Loucy (cell line): ENCODE results near the gene USP9Y.

Source experiments
- H2AFZ ChIP-seq: fragments of 200-600 bp; sonication (generic); 2 replicates; pipeline ENCODE4 v1.6.0; 2016; ENCODE audit warnings: antibody characterized with exemption, mild to moderate bottlenecking, low read length, moderate library complexity
- H3F3A ChIP-seq: fragments of 200-600 bp; 2 replicates; pipeline ENCODE4 v1.6.0; 2016; ENCODE audit warnings: antibody characterized with exemption, low read depth, mild to moderate bottlenecking
- H3K27me3 ChIP-seq: fragments of 200-600 bp; sonication (generic); 2 replicates; pipeline ENCODE4 v1.6.1; 2014; ENCODE audit warnings: low read length, mild to moderate bottlenecking; ENCODE audit not compliant: insufficient read depth, poor library complexity, severe bottlenecking
- H3K36me3 ChIP-seq: fragments of 200-600 bp; sonication (generic); 2 replicates; pipeline ENCODE4 v1.6.1; 2016; ENCODE audit warnings: low read length; ENCODE audit not compliant: insufficient read depth
- H3K4me1 ChIP-seq: fragments of 200-600 bp; sonication (generic); 2 replicates; pipeline ENCODE4 v1.5.1; 2014; ENCODE audit warnings: low read length, mild to moderate bottlenecking; ENCODE audit not compliant: insufficient read depth, poor library complexity, severe bottlenecking
- H3K4me2 ChIP-seq: fragments of 200-600 bp; sonication (generic); 2 replicates; pipeline ENCODE4 v1.6.0; 2014; ENCODE audit warnings: antibody characterized with exemption, low read length, low read depth, mild to moderate bottlenecking; ENCODE audit not compliant: poor library complexity, severe bottlenecking
- H3K4me3 ChIP-seq: fragments of 200-600 bp; sonication (generic); 2 replicates; pipeline ENCODE4 v1.5.1; 2014; ENCODE audit warnings: low read length, mild to moderate bottlenecking, mixed read lengths; ENCODE audit not compliant: poor library complexity, severe bottlenecking
- H3K79me2 ChIP-seq: fragments of 200-600 bp; sonication (generic); 2 replicates; pipeline ENCODE4 v1.6.1; 2014; ENCODE audit warnings: low read length; ENCODE audit not compliant: insufficient read depth
- H3K9ac ChIP-seq: fragments of 200-600 bp; sonication (generic); 2 replicates; pipeline ENCODE4 v1.6.0; 2014; ENCODE audit warnings: mild to moderate bottlenecking, low read depth, low read length, moderate library complexity; ENCODE audit not compliant: poor library complexity, severe bottlenecking
- H3K9me2 ChIP-seq: fragments of 200-600 bp; sonication (generic); replicated peaks from 2 replicates; pipeline ENCODE4 v1.6.1; 2016; ENCODE audit warnings: low read depth, low read length, mixed read lengths
- H3K9me3 ChIP-seq: fragments of 200-600 bp; sonication (generic); 2 replicates; pipeline ENCODE4 v1.6.1; 2014; ENCODE audit warnings: mild to moderate bottlenecking, antibody characterized with exemption, low read length, low read depth; ENCODE audit not compliant: insufficient read depth
- H4K20me1 ChIP-seq: fragments of 200-600 bp; sonication (generic); 2 replicates; pipeline ENCODE4 v1.6.0; 2014; ENCODE audit warnings: antibody characterized with exemption, low read length, mild to moderate bottlenecking; ENCODE audit not compliant: insufficient read depth, poor library complexity, severe bottlenecking
- EZH2phosphoT487 ChIP-seq: fragments of 200-600 bp; IDR thresholded peaks from 2 replicates; pipeline ENCODE4 v1.6.1; 2018; ENCODE audit warnings: antibody characterized with exemption, mild to moderate bottlenecking, moderate library complexity, borderline replicate concordance
- TF ChIP-seq, protein P1 (sequence below): fragments of 200-600 bp; sonication (generic); conservative IDR thresholded peaks from 2 replicates; pipeline ENCODE4 v1.5.1; 2014; ENCODE audit warnings: mild to moderate bottlenecking, antibody characterized with exemption, low read length

USP9Y gene

DNA sequence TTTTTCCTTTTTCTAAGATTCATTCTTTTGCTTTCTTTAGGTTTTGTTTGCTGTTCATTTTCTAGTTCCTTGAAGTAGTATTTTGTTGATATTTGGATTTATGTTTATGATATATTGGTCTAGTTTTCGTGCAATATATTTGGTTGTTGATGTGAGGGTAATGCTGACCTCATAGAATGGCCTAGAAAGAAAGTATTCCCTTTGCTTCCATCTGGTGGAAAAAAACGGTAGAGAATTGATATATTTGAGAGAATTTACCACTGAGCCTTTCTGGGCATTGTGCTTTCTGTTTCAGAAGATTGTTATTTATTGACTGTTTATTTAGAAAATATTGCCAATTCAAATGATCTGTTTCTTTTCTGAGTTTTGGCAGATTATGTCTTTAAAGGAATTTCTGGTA, 9.4 kb downstream of the USP9Y start:
- Histone ChIP-seq H3K27me3 (no peaks in the 10 kb centered on the region), H3K9me3 (no peaks in the 10 kb centered on the region), H3K4me2 (no peak overlapping the region), H3K4me1 (no peaks in the 10 kb centered on the region), H3K36me3 (no peaks in the 10 kb centered on the region), H3K9me2 (no peaks in the 10 kb centered on the region), H2AFZ (no peak overlapping the region), H3K9ac (no peak overlapping the region), H3F3A (no peaks in the 10 kb centered on the region), H3K4me3 (no peak overlapping the region), H3K79me2 (no peaks in the 10 kb centered on the region), H4K20me1 (no peaks in the 10 kb centered on the region)
- TF ChIP-seq, protein P1, sequence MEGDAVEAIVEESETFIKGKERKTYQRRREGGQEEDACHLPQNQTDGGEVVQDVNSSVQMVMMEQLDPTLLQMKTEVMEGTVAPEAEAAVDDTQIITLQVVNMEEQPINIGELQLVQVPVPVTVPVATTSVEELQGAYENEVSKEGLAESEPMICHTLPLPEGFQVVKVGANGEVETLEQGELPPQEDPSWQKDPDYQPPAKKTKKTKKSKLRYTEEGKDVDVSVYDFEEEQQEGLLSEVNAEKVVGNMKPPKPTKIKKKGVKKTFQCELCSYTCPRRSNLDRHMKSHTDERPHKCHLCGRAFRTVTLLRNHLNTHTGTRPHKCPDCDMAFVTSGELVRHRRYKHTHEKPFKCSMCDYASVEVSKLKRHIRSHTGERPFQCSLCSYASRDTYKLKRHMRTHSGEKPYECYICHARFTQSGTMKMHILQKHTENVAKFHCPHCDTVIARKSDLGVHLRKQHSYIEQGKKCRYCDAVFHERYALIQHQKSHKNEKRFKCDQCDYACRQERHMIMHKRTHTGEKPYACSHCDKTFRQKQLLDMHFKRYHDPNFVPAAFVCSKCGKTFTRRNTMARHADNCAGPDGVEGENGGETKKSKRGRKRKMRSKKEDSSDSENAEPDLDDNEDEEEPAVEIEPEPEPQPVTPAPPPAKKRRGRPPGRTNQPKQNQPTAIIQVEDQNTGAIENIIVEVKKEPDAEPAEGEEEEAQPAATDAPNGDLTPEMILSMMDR, result no peak
- no peak for TF ChIP-seq EZH2phosphoT487

DNA sequence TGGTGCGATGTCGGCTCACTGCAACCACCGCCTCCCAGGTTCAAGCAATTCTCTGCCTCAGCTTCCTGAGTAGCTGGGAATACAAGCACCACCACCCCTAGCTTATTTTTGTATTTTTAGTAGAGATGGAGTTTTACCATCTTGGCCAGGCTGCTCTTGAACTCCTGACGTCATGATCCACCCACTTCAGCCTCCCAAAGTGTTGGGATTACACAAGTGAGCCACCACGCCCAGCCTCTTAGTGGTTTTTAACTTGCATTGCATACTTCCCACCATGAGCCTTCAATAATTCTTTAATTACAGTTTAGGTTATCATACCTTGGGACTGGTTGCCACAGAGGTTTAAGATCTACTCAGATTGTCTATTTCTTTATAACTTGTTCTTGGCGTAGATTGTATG, 14.3 kb downstream of the USP9Y start:
- no peaks in the 10 kb centered on the region for H3K9me2 ChIP-seq
- H3K9me3 ChIP-seq, result no peaks in the 10 kb centered on the region
- H2AFZ ChIP-seq, result no peak overlapping the region
- no peak overlapping the region for H3K4me3 ChIP-seq
- no peaks in the 10 kb centered on the region for H3F3A ChIP-seq
- no peaks in the 10 kb centered on the region for H3K79me2 ChIP-seq
- no peak overlapping the region for H3K9ac ChIP-seq
- TF ChIP-seq EZH2phosphoT487, result no peak
- TF ChIP-seq, protein P1, result no peak
- no peaks in the 10 kb centered on the region for H3K27me3 ChIP-seq
- no peaks in the 10 kb centered on the region for H3K36me3 ChIP-seq
- no peak overlapping the region for H3K4me2 ChIP-seq
- no peaks in the 10 kb centered on the region for H4K20me1 ChIP-seq
- H3K4me1 ChIP-seq, result no peaks in the 10 kb centered on the region

DNA sequence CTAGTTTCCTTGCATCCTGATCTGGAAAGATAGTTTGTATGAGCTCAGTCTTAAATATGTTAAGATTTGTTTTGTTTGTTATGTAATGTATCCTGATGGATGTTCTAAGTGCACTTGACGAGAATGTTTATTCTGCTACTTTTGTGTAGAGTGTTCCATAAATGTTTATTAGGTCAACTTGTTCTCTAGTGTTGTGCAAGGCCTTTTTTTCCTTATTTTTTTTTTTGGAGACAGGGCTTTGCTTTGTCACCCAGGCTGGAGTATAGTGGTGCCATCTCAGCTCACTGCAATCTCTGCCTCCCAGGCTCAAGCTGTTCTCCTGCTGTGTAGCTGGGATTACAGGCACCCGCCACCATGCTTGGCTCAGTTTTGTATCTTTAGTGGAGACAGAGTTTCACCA, 28.7 kb downstream of the USP9Y start:
- Histone ChIP-seq H3K9ac (no peak overlapping the region), H3K36me3 (no peaks in the 10 kb centered on the region), H3K4me1 (no peaks in the 10 kb centered on the region), H3F3A (no peaks in the 10 kb centered on the region), H3K9me3 (no peaks in the 10 kb centered on the region), H3K27me3 (no peaks in the 10 kb centered on the region), H3K4me2 (no peak overlapping the region), H3K4me3 (no peak overlapping the region), H2AFZ (no peak overlapping the region), H3K79me2 (no peaks in the 10 kb centered on the region), H3K9me2 (no peaks in the 10 kb centered on the region), H4K20me1 (no peaks in the 10 kb centered on the region)
- TF ChIP-seq EZH2phosphoT487, result no peak
- TF ChIP-seq, protein P1, result no peak
